ENCODE data around the gene ACSM2A.
"Not testable (repeated sequence)": the region's sequence is repeated elsewhere in the genome, so short reads cannot be mapped to it uniquely, and the experiment has no call there.

DNA sequence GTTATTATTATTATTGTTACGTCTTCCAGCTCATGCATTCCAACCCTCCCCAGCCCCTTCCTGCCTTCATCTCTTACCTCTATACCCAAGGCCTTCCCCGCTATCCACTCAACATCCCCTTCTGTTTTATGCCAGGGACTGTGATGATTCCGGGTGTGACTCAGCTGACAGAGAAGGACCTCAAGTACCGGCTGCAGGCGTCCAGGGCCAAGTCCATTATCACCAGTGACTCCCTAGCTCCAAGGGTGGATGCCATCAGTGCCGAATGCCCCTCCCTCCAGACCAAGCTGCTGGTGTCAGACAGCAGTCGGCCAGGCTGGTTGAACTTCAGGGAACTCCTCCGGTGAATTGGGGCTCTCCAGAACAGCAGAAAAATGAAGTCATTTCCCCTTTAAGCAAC lies 32.2 kb upstream of the ACSM2A start:
- TF ChIP-seq, protein P1, sequence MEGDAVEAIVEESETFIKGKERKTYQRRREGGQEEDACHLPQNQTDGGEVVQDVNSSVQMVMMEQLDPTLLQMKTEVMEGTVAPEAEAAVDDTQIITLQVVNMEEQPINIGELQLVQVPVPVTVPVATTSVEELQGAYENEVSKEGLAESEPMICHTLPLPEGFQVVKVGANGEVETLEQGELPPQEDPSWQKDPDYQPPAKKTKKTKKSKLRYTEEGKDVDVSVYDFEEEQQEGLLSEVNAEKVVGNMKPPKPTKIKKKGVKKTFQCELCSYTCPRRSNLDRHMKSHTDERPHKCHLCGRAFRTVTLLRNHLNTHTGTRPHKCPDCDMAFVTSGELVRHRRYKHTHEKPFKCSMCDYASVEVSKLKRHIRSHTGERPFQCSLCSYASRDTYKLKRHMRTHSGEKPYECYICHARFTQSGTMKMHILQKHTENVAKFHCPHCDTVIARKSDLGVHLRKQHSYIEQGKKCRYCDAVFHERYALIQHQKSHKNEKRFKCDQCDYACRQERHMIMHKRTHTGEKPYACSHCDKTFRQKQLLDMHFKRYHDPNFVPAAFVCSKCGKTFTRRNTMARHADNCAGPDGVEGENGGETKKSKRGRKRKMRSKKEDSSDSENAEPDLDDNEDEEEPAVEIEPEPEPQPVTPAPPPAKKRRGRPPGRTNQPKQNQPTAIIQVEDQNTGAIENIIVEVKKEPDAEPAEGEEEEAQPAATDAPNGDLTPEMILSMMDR (IDR thresholded peaks at IDR 0.05), result not testable (repeated sequence)
- TF ChIP-seq EP300 (IDR thresholded peaks at IDR 0.05; ENCODE audit: low read depth); POLR2A (IDR thresholded peaks at IDR 0.05); POLR2AphosphoS5 (IDR thresholded peaks at IDR 0.05): not testable (repeated sequence)
